Mucosa of gallbladder (tissue), 1 donor: Measurements from ENCODE around the gene SLC45A3. TPM values are rescaled to one million over a fixed set of nuclear protein-coding genes. Genes with fewer than 3 reads are reported as not detected.

Experiments used
- DNase-seq: peaks from one replicate; pipeline ENCODE4 v3.0.0-alpha.2; 2020; ENCODE audit warnings: low spot score
- total RNA-seq: library from RNA; stranded (reverse); gene quantifications from one replicate; pipeline ENCODE4 v1.2.1, GENCODE V29; 2021
- donor health status: DM: no; HTN: no; CAD: no.

SLC45A3 gene
- total RNA-seq, 1 donor from 2014 or later = 13.6 TPM

GRCh38 chr1:205669341-205670149 lies 10.8 kb downstream of the SLC45A3 start:
- DNase-seq = no peak

- DNase-seq = no peak
Measured at GRCh38 chr1:205668951-205669340, 11.4 kb downstream of the SLC45A3 start.

DNA sequence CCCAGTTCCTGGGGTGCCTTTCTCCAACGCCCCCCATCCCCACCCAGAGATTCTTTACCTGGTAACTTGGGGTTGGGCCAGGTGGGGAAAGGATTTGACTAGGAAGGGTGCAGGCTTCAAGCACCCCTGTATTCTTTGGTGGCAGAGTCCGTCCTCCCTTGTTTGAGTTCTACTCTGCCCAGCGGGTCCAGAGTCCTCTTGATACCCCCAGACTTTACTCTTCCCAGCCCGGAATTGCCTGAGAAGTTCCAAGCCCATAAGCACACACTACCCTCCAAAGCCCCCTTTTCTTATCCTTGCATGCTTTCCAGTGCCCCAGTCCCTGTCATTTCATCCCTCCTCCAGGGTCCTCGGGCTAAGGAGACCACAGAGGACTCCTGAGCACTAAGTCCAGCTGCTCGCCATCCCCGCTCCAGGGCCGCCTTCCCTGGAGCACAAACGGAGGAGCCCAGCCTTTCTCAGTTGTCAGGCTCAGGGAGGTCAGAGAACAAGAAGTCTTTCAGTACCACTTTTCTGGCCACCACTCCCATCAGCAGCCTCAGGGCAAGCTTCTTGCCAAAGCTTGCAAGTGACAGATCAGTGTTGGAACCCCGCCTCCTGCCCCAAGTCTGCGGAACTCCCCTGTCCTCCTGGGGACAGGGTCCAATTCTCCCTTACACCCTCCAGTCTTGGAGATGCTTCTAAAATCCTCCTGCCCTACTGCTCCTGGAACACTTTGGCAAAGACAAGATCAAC lies 12.2 kb downstream of the SLC45A3 start:
- no peak for DNase-seq

GRCh38 chr1:205666372-205667166 lies 13.7 kb downstream of the SLC45A3 start:
- no peak for DNase-seq

- no peak for DNase-seq
Measured at GRCh38 chr1:205665201-205666045, 14.9 kb downstream of the SLC45A3 start.

GRCh38 chr1:205664399-205665017 lies 15.8 kb downstream of the SLC45A3 start:
- DNase-seq = no peak

- DNase-seq = no peak
Measured at GRCh38 chr1:205663286-205663936, 16.9 kb downstream of the SLC45A3 start.

DNA sequence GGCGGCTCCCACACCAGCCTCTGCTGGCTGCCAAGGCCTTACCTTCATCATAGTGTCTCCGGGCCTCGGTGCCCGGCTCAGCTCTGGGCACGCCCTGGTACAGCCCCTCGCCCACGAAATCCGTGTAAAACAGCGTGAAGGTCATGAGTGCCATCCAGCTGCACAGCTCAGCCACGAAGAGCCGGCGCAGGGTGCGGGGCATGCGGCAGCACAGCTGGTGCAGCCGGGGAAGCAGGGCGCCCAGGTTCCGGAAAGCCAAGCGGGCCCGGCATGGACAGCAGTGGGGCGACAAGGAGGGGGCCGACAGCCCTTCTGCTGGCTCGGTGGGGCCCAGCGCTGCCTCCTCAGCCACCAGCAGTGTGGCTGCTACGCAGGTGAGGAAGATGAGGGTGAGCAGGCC lies 17.5 kb downstream of the SLC45A3 start:
- no peak for DNase-seq

DNA sequence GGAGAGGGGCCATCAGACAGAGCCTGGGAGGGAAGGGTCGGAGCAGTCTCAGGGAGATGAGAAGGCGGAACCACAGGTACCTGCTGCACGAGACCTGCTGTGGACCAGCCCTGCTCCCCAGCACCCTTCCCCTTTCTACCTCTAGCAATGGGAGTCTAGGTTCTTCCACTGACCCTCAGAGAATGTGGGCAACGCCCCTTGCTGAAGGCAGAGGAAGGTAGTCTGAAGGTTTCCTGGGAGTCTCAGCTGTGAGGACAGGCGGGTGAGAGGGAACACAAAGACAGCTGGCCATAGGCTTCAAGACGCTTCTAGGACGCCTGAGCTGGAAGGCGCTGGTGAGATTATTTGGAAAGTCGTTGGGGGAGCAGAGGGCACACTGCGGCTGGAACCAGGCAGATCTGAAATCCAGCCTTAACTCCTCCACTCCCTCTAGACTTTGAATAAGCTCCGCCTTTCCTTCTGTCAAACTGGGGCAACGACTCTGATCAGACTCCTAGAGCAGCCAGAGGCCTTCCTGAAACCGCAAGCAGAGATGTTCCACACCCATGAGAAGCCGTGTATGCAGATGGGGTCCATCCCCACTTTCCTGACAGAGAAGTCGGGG lies 18.1 kb downstream of the SLC45A3 start:
- no peak for DNase-seq

GRCh38 chr1:205661429-205662134 lies 18.7 kb downstream of the SLC45A3 start:
- DNase-seq = no peak

- no peak for DNase-seq
Measured at GRCh38 chr1:205660361-205660760, 19.9 kb downstream of the SLC45A3 start.

GRCh38 chr1:205658943-205659581 lies 21.2 kb downstream of the SLC45A3 start:
- DNase-seq = peak; percentile 80

DNA sequence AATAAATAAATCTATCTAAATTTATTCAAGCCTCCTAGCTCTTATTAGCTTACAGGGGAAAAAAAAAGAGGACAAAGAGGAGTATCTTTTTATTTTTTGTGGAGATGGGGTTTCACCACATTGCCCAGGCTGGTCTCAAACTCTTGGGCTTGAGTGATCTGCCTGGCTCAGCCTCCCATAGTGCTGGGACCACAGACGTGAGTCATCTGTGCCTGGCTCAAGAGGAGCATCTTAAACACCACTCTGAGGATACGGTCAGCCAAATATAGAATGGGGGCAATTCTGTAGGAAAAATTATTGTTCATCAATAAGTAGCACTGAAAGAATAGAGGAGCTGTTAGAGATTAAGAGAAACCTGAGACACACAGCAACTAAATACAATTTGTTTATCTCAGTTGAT lies 24.1 kb downstream of the SLC45A3 start:
- no peak for DNase-seq

GRCh38 chr1:205652984-205653383 lies 27.3 kb downstream of the SLC45A3 start:
- DNase-seq = no peak

- DNase-seq = no peak
Measured at GRCh38 chr1:205650241-205650640, 30.1 kb downstream of the SLC45A3 start.

DNA sequence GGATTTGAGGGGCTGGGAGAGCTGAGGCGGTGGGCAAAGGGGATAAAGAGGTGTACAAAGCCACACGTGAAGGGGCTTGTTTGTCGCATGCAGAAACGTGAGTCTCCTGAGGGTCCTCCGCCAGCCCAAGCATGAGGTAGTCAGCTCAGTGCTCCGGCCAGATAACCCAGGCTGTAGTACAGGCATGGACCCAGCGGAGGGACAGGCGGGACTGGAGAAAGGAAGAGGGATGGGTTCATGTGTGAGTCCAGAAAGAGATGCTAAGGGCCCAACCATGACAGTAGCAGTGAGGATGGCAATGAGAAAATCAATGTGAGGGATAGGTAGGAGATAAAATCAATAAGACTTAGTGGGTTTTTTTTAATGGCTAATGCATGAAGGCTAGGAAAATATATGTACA lies 34.8 kb downstream of the SLC45A3 start:
- no peak for DNase-seq

- no peak for DNase-seq
Measured at GRCh38 chr1:205642679-205643307, 37.5 kb downstream of the SLC45A3 start.

GRCh38 chr1:205639567-205639966 lies 40.7 kb downstream of the SLC45A3 start:
- no peak for DNase-seq
